GM21825 (cell line): ENCODE results near the gene SKAP1.

Source experiments
- ATAC-seq: cut with Tn5 transposase; IDR thresholded peaks from one replicate; pipeline ENCODE4 v1.9.1; 2021; ENCODE audit warnings: mild to moderate bottlenecking, moderate library complexity; ENCODE audit not compliant: unreplicated experiment

The SKAP1 gene

DNA sequence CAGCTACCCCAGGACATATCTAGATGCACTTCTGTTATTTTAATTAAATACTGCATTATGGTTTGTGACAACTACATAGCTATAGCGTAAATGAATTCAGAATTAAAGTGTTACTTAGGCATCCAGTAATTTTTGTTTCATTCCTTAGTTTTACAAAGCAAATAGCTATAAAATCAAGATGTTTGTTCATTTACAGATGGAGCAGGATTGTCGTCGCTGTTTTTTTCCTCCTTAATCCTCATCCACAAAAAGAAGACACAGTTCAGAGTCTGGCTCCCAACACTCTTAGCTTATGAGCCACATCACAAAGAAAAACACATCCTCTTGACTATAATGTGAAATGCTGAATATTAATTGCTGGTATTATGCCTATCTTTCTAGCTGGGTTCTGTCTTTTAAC, 278.8 kb downstream of the SKAP1 start:
- ATAC-seq, result no peak

DNA sequence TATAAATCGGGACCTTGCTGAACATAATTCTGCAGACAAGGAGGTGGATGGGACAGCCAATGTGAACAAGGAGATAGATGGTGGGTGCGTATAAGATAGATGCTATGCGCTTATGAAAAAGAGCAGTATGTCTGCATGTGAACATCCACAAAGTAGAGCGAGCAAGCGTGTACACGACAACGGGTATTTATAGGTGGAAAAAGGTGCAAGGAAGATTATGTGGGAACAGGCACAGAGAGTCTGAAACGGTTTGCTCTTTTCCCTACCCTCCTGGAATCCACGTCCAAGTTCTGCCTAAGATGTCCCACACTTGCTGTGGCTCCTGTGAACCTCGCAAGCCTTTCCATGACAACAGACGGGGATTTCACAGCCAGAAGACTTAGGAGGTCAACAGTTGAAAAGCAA, 279.4 kb downstream of the SKAP1 start:
- ATAC-seq, result no peak

DNA sequence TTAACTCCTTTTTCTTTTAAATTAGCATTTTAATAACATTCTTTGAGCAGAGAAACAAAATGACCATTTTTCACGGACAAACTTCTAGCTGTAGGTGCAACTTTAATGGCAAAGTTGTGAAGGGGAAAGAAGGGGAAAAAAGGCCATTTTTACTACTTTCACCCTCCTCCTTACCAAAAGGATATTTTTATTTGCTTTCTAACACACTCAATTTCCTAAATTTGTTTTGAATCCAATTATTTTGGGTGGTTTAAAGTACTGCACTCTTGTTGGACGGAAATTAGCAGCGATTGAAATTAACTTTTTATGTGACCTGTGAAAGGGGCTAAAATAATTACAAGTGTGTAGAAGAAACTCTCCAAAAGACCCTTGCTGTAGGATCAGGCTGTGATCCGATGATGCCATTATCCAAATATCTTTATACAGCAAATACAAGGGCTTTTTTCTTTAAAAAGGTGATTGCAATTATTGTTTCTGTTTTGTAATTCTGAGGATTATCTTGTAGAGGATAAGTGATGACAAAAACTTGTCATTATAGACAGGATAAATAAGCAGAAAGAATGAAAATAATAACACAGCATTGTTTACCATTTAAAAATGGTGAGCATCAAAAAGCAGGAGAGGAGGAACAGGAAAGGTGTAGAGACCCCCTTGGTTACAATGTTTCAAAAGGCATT, 280.1 kb downstream of the SKAP1 start:
- ATAC-seq, result no peak

DNA sequence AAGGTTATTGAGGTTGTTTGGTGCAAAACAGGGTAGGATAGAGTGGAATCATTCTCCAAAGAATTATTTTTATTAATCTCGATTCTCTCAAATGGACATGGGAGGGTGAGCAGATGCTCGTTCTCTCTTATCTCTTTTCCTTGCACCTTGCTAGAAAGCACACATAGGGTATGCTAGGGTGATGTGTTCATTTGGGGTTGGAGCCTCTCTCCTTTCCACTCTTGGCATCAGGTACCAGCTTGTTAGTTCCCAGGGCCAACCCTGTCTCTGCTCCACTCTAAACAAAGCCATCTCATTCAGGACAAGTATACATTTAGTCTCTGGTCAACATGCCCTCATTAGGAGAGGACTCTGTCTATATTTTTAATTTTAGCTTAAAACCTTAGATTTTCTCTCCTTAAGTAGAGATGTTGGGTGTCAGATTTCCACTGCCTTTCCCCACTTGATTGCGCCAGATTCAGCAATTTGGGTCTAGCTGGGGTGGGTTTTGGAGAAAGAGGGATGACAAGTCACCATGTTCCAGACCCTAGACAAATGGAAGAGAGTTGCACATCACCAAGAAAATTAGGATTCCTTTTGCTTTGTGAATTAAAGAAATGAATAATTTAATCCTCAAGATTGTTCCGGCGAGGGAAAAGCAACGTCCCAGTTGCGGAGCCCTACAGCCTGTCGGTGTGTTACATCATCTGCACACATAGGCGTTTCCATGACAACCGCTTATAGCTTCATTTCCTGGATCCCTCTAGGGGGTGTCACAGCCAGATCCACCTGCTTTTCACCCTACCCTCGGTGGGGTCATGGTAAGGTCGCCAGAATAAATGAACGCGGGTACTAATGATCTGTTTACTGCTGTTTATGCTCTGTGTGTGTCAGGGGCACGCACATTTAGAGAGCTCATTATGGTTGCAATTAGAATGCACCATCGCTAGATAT, 280.9 kb downstream of the SKAP1 start:
- no peak for ATAC-seq

DNA sequence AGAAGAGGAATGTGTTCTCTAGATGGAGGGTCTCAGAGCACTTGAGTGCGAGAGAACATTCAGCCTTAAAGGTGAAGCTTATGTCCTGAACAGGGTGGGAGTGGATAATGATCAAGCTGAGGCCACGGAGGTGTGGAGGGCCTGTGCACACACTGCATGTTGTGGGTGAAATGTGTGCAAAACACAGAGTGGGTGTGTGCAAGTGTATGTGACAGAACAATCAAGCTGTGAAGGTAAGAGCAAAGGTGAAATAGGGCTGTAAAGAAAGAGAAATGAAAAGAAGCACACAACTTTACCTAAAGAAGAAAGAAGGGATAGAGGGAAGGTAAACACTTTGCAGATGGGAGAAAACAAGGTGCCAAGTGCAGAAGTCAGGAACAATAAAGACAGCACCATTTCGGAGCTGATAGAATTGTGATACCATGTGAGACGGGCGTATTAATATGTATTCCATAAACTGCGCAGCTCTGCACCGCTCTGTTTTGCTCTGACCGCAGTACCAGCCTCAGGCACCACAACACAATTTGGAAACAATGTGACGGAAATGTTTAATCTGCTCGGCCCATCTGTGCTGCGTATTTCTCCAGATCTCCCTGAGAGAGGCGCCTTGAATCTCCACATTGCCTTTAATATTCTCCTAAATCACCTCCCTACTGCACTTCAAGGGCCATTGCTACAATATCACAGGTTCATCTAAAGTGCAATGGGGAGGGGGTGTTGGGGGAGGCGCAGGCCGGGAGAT, 281.8 kb downstream of the SKAP1 start:
- ATAC-seq, result no peak

DNA sequence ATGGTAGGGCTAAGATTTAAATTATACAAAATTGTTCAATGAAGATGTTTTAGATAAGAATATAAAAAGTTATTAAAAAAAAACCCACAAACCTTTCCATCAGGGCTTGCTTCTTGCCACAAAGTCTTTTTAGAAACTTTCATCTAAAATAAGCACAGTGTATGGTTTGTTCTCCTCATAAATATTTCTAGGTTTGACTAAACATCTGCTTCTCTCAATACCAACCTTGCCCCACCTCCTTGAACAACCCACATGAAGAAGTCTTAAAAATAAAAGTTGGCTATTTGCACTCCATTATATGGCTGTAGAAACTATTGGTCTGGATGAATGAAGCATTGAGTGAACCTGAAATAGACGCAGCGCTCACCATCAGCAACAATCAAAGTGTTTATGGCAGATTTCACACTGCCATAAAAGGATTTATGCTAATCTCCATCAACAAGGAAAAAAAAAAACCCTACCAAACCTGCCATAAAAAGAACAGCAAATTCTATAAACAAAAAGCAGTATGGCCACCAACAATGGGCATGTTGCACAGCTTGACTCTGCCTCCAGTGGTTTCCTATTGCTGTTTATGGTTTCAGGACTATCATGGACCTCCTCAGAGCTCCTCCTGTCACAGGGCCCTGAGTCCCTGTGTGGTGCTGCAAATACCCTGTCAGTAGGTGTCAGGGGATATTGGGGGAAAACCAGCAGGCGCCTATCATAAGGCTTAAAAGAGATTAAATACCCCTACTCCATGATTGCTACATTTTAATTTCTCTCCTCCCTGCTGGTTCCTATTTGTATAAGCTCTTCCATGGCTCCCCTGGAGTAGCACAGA, 284.8 kb downstream of the SKAP1 start:
- ATAC-seq, result no peak

DNA sequence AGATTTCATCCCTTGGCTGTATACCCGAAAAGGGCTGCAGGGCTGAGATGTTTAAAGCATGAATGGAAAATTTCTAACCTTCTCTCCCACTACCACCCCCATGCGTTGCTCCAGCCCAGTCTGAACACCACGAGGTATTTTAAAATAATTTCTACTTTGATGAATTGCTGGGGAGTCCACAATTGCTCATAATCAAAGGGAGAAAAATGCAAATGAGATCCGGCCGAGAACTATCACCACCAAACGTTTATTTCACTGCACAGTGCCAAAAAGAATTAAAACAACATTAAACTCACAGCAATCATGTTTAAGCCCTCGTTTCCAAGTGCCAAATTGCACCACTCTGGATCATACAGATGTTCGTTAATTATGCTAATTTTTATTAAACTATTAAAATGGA, 285.8 kb downstream of the SKAP1 start:
- no peak for ATAC-seq

DNA sequence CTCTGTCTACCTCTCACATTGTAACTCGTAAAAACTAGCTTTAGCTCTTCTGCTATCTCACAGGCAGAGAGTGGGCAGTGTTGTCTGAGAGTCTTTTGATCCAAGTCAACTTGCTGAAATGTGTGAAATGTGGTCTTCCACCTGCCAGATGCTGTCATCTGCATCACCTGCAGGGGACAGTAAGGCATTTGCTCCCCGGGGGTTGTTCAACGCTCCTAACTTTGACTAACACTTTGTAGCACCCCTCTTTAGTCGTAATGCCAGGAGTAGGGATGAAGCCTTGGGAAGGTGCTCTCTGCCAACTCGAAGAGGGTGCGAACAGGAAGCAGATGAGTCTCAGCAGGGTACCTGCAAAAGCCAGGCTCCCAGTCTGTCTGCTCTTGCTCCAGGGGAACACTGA, 286.4 kb downstream of the SKAP1 start:
- ATAC-seq, result no peak

DNA sequence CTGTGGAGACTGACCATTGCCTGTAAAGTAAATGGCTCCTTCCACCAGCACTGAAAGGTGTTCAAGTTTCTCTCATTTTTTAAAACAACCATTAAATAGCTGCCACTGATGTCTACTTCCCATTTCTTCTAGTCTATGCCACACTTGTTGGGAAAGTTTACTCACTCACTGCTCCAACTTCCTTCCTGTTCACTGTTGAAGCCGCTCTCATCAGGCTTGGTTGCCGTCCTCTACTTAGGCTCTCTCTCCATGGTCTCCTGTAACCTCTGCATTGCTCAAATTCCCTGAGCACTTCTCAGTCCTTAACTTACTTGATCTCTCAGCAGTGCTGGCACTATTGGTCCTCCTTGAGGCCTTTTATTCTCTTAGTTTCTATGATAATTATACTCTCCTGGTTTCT, 290.1 kb downstream of the SKAP1 start:
- no peak for ATAC-seq

DNA sequence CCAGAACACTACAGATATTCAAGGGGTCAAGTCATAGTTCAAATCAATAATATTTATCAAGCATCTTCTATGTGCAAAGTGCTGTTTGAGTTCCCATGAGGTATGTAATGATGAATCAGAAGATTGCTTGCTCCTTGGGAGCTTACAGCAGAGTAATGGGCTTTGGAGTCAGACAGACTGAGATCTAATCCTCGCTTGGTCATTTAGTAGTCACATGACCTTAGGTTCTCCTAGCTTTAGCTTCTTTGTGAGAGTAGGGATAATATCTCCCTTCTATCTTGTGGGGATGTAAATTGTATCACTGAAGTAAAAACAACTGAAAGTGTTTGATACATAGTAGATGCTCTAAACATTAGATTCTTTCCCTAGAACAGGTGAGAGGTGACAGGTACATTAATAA, 292.4 kb downstream of the SKAP1 start:
- ATAC-seq, result no peak

DNA sequence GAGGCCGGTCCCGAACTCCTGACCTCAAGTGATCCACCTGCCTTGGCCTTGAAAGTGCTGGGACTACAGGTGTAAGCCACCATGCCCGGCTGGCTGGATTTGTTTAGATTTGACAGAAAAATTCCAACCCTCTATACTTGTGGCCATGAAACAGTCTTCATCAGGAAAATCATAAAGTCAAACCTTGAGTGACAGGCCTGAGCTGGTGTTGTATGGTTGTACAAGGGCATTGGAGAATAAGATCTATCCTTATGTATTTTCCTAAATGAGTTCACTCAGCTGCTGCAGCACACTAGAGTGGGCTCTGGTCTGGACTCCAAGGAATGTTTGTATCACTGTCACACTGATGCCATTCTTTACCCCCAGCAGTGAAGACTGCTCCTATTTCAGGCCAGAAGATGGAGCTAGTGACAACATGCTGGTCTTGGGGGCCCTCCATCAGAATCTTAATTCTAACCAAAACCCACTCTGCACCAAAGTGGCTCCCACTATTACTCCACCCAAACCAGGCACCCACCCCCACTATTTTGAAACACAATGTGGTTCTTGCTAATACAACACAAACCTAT, 295.0 kb downstream of the SKAP1 start:
- no peak for ATAC-seq

DNA sequence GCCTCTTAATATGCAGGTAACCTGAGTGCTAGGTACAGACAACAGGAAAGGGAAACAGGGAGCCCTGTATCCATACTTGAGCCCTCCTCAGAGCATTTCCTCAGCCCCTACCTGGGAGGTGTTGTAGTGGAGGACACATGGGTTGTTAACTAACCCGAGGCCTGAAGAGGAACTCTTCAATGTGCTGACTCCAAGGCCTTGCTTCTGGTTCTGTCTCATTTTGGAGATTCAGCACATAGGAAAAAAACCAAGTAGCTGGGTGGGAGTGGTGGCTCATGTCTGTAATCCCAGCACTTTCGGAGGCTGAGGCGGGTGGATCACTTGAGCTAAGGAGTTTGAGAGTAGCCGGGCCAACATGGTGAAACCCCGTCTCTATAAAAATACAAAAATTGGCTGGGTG, 297.6 kb downstream of the SKAP1 start:
- ATAC-seq, result no peak

DNA sequence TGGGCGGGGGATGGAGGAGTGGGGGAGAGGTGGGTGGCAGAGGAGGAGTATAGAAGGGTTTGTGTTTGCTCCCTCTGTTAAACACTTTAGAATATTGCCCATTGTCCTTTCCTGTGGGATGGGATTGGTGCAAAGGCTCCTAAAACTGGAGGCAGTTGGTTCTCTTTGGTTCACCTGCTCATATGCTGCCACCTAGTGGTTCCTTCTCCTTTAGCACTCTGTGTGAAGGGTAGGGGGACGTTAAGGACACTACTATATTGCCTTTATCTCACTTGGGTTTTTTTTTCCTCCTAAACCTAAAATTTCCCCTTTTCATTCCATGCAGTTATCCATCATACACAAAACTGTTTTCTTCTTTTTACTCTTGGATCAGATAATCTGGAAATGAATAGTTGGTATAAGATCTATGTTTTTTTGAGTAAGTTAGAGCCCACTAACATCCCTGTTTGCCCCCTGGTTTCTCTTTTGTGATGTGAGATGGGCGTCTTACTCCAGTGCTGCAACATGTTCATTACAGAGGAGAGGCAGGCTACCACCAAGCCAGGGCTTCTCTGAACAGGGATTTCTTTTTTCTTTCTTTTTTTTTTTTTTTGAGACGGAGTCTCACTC, 298.7 kb downstream of the SKAP1 start:
- no peak for ATAC-seq

DNA sequence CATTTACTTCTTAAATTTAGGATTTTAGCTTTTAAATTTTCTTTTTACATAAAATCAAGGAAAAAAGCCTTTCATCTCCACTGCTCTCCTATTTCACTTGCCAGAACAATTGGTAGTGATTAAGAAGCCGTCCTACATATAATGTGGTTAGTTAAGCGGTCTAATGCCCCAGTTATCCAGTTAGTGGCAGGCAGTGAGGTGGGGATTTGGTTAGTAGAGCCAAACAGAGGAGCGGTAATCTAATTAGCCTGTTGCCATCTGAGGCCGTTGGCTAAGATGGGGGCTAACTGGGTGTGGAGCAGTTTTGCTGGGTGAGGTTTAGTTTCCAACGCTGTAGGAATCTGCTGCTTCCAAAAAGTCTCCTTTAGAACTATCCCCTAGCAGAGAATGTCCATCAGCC, 300.0 kb downstream of the SKAP1 start:
- ATAC-seq, result no peak

DNA sequence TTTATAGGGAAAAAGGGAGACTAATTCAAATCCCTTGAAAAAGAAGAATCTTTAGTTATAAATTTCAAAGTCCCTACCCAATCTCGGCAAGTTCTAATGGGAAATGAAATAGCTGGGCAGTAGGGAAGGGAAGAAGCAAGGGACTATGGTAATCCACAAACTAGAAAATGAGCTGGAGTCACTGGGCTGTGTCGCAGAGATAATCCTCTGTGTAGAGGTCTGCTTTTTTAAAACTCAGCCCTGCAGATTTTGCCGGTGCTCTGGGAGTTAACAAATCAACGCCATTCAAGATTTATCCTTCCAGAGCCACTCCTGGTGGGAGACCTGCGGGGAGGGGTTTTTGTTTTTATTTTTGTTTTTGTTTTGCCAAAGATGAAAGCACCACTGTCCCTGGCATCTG, 301.6 kb downstream of the SKAP1 start:
- no peak for ATAC-seq

DNA sequence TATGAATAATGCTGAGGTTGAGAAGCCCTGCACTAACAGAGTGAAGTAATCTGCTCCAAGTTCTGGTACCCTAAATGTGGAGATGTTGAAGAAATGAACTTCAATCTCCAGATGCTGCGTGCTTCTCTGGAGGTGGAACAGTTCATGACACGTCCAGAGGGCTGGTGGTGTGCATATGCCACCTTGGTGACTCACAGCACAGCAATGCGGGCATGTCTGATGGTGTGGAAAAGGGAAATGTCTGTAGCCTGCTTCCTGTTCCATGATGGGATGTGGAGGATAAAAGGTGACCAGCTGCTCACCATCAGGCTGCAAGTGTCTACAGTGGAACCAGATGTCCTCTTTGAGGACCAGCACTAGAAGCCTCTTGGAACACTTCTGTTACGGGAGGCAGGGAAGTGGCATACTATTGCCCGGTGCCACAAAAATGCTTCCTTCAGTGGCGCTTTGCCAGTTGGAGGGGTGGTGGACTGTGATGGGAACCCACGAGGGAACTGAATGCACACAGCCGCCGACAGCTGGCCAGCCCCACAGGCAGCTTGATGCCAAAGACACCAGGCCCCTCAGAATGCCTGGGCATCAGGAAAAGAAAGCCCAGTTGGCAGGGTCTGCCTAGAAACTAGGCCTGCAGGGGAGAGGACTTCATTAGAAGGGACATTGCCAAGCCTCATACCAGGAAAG, 302.5 kb downstream of the SKAP1 start:
- ATAC-seq, result no peak

DNA sequence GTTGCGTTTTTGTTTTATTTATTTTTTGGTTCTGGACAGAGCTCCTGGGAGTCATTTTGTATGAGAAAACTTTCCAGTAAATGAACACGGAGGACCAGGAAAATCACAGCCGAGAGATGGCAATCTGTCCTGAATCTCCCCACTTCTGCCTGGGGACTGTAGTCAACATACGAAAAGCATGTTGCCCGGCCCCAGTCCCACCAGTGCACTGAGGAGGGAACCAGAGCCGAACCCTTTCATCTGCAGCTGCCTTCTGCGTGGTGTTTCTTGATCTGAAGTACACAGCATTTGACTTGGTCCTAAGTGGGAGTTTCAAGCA, 303.5 kb downstream of the SKAP1 start:
- ATAC-seq, result no peak

DNA sequence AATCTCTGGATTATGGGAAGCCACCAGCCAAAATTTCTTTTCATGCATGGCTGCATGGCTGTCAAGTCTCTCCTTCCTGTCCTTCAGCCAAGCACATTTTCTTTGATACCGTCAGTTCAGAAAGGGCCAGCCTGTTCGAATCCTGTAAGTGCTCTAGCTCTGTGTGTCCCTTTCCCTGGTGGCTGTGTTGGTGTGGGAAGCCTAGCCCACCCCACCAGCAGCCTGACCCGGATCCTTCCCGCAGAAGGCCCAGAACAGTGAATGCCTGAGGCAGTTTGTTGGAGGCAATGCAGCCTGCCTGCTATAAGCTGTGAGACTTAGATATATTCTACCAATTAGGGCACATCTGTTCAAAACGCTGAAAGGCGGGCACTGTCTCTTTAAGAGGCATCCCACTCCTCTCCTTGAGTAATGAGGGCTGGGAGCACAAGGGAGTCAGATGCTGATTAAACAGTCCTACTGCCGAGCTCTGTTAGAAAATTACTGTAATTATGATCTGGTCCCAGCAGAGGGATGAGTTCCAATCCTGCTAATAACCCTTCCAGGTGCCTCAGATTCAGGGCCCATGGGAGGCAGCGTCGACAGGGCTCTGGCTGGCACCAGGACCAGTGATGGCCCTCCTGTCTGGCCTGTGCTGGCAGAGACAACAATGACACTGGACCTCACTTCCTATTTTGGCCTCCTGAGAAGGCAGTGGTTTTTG, 304.0 kb downstream of the SKAP1 start:
- ATAC-seq, result no peak

DNA sequence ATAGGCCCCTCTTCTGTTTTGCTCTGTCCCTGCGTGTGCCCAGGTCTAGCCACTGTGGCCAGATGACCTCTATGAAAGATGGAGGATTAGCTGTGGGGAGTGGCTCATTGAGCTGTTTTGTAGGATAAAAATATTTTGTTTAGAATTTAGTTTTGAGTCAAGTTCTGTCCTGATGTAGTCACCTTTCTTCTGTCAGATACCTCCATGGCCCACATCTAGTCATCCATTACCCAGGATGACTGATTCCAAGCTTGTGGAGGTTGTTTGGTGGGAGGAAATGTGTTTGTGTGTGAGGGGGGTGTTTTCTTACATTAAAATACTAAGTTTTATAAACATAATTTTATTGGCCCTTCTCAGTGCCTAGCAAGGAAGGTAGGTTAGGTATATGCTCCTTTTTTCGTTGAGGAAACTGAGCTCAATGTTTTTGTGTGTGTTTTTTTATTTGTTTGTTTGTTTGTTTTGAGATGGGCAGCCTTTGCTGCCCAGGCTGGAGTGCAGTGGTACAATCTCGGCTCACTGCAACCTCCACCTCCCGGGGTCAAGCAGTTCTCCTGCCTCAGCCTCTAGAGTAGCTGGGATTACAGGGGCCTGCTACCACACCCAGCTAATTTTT, 306.1 kb downstream of the SKAP1 start:
- no peak for ATAC-seq
